HG03521 (cell line): Measurements from ENCODE around the gene GPR26.

ENCODE experiments used
- ATAC-seq: cut with Tn5 transposase; IDR thresholded peaks from one replicate; pipeline ENCODE4 v1.9.1; 2021; ENCODE audit warnings: mild to moderate bottlenecking, moderate library complexity; ENCODE audit not compliant: unreplicated experiment

The GPR26 gene

DNA sequence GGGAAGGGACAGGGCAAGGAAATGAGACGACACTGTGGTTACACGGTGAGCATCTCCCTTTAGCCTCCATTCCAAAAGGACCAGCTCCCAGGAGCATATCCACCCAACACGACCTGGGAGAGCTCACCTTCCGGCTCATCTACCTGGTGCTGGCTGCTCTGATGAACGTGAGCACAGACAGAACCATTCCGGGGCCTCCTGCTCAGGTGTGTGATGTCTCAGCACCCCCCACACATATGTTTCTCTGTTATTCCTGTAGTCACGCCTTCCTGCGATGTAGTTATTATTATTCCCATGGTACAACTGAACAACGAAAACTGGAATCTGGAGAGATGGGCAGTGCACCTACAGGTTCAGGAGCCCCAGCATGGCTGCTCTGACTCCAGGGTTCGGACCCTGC is 20.5 kb upstream of the GPR26 start:
- ATAC-seq: no peak

DNA sequence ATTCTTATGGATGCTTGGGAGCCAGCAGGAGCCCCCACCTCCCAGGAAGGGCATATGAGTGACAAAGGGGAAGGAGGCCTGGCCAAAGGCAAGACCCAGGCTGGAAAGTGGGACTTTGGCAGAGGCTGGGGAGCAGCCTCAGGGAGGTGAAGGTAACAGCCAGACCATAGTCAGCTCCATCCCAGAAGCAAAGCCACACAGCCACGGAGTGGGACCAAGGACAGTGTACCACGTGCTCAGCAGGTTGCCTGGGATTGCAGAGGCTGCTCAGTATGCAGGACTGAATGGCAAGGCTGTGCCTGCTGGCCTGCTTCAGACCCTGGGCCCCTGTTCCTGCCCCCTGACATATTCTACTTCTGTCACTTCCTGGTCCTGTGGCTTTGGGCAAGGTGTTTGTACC is 17.6 kb upstream of the GPR26 start:
- ATAC-seq: no peak

DNA sequence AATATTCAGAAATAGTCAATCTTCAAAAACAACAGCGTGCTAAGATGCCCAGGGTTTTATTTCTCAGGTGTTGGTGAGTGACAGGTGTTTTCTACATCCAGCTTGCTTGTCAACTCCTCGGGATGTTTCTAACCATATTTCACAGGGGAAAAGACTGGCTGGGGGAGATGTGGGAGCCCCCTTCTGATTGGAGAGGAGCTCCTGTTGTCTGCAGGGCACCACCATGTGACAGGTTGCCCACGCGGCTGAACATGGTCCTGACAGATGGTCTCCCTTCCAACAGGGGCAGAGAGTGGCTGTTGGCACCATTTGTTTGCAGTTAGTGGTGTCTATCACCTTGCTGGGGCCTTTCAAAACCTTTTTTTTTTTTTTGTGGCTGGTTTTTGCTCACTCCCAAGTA is 16.5 kb upstream of the GPR26 start:
- ATAC-seq: no peak

DNA sequence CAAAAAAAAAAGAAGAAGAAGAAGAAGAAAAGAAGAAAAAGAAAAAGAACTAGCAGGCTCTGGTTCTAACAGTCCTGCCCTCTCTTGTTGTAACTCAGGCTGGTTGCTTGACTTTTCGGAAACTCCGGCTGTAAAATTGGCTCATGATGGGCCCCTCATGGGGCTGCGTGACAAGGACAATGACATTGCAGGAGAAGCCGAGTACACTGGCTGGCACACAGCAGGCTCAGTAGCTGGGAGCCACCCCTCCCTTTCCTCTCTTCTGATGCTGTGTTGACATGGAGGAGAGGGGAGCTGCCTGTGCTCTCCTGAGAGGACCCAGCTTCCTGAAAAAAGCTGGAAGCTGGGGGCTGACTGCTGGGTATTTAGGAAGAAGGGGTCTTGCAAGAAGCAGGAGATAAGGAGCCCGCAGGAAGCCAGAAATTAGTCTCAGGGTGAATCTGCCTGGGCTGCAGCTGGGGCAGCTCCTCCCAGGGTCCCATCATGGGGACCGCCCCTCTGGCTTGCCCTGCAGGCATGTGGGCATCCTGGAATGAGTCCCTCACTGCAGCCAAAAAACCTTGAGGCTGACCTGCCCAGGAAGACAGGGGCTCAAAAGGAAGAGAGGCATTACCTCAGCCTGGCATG is 14.6 kb upstream of the GPR26 start:
- no peak for ATAC-seq

DNA sequence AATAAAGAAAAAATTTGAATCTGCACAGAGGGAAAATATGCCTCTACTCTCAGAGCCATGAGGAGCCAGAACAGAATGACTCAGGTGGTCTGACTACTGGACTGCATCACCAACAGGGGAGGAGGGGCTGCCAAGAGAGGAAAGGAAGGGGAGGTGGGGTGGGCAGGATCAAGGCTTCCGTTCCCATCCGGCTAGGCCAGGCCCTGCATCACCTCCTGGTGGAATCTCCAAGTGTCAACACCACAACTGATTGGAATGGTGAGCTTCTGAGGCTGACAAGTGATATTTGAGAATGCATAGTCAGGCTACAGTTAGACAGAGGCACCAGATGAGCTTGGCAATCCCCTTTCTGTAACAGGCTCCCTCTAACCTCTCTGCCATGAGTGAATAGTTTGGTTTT is 10.4 kb upstream of the GPR26 start:
- ATAC-seq: no peak

DNA sequence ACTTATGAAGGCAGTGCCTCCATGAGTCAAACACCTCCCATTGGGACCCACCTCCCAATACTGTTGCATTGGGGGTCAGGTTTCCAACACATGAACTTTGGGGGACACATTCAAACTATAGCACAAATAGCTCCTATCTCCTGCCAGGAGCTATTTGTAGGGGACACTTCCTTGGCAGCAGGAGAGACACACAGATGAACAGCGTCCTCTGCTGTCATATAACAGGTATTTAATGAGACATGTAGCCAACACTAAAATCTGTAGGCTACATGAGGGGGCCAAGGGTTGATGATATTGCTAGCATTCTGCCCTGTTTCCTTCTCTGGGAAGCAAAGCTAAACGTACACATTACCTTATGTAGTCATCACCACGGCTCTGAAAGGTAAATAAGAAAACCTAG is 2.6 kb upstream of the GPR26 start:
- no peak for ATAC-seq

DNA sequence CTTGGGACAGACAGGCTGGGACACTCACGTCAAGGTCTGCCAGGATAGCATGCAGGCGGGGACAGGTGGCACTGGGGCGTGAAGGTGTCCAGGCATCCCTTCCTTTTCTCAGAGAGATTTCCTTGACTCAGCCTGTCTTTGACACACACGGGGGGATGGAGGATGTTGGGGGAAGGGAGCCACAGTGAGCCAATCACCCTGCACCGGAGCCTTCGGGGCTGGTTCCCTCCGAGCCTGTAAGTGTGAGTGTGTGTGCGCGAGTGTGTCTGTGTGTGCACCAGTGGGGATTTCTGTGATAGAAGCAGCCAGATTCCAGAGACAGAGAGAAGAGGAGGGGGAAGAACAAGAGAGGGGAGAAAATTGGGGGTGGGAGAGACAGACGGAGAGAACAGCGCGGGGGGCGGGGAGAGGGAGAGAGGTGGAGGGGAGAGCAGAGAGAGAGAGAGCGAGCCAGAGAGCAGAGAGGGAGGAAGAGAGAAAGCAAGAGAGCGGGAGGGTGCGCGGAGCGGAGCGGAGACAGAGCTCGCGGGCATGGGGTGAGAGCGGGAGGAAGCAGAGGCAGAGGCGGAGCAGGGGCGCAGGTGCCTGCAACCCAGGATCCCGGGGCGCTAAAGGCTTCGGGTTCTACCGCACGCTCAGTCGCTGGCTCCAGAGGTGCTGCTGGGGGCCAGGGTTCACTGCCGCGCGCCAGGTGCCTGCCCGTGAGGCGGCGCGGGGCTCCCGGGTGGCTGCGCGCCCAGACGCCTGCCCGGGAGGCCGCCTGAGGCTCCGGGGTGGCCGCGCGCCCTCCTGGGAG is 466 bp upstream of the GPR26 start:
- ATAC-seq: no peak

DNA sequence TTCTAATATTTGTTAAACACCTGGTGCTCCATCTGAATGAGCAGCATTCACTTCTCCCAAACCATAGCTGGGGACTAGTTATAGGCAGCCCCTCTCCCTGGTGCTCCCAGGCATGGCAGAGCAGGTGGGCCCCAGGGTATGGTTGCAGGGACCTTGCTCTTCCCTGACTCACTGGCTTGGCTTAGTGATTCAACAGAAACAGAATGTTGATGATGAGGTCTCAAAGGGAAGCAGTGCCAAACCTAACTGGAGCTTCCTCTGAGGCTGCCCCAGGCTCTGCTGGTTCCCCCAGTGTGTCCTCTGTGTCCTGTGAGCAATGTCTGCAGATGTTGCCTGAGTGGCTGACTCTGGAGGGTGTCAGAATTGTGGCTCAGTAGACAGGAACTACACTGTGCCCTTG is 3.7 kb downstream of the GPR26 start:
- no peak for ATAC-seq

DNA sequence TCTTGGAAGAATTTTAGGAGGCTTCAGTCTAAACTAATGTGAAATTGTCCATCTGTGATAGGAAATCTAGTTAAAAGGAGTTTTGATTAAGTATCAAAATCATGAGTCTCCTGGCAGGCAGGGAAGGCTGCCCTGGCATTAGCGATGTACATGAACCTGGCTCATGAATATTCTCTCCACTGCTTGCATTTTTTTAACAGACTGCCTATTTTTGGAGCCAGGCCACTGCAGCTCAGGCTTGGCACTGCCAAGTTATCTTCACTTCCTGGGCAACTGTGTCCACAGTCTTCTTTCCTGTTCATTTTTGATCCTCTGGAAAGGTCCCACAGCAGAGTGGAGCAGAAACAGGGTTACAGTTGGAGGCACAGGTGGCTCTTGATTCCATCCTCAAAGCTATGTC is 7.0 kb downstream of the GPR26 start:
- ATAC-seq: no peak

DNA sequence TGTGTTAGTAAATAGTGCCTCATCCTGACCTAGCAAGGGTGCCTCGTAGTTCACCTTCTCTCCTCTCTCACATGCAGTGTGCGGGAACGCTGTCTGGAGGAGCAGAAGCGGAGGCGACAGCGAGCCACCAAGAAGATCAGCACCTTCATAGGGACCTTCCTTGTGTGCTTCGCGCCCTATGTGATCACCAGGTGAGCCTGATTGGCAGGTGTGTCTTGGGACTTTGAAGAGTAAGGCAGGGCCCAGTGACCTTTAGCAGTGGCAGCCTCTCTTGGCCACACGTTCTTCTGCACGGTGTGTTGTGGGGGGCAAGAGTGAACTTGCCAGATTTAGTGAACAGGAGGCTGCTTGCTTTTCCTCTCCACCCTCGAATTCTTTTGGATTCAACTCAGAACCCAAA is 8.6 kb downstream of the GPR26 start:
- no peak for ATAC-seq

DNA sequence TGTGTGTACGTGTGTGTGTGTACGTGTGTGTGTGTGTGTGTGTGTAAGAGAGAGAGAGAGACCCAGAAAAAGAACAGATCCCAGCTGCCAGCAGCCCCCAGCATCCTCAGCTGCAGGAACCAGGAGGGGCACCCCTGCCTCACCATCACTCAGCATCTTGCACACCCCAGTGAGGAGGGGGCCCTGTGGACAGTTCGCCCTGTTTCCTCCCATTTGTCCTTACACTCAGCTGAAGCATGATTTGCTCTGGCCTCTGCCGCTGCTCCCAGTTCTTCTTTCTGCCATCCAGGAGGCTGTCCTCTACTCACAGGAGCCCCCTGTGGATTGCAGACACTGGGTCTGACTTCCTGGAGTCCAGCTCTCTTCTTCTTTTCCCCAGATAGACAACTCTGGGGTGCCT is 9.7 kb downstream of the GPR26 start:
- no peak for ATAC-seq

DNA sequence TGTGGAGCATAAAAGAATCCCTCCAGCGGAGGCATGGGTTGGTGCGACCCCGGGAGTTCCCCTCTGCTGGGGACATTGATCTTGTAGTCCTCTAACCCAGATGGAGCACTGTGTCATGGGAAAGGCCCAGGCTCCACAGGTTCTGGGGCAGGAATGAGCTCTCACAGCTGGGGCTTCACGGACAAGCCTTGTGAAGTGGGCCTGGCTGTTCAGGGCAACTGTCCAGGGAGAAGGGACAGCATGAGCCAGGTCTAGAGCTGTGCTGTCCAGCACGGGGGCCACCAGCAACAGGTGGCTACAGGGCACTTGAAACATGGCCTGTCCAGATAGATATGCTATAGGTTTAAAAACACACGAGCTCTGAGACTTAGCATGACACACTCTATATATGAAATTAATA is 11.4 kb downstream of the GPR26 start:
- no peak for ATAC-seq

DNA sequence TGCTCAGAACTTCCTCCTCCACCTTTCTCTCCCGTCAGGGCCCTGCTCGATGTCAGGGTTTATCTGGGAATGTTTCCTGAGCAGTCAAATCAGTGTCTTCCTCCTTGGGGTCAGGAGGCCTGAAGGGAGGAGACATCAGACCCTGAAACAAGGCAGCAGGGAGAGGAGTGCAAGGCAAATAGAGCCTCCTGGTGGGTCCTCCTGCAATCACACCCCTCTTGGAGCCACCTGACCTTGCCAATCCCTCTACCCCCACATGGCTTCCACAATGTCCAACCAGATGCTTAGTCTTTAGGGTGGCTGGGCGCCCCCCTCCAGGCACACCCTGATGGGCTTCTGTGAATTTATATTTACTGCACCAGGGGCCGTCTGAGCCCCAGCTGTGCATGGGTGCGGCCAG is 12.2 kb downstream of the GPR26 start:
- no peak for ATAC-seq

DNA sequence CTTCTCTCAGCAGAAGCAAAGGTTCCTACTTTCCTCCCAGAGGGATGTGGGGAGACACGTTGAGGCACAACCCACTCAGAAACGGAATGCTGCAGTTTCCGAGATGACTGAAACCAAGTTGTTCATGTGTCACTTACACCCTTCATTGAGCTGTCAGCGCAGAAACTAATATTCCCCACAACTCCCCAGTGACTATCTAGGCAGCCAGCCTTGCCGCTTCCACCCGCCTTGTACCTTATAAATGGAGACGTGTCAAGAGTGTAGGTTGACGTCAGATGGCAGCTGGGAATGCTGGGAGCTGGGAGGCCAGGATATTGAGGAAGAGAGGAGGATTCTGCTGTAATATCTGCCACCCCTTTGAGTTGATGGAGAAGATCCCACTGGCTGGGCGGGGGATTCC is 15.1 kb downstream of the GPR26 start:
- no peak for ATAC-seq

DNA sequence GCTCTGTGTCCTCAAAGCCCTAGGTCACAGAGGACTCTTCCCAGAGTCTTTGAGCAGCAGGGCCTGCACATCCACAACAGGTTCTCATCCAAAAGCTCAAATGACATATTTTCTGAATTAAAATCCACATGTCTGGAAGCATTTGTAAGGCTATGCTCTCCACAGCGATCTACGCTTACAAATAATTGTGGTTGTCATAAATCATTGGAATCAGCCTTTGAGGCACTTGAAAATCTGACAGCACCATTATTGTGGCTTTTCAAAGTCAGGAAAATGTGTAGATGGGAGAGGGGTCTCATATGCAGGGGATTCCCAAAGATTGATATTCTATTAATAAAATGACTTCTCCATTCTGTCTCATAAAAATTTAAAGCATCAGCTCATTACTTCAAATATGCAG is 16.3 kb downstream of the GPR26 start:
- no peak for ATAC-seq

DNA sequence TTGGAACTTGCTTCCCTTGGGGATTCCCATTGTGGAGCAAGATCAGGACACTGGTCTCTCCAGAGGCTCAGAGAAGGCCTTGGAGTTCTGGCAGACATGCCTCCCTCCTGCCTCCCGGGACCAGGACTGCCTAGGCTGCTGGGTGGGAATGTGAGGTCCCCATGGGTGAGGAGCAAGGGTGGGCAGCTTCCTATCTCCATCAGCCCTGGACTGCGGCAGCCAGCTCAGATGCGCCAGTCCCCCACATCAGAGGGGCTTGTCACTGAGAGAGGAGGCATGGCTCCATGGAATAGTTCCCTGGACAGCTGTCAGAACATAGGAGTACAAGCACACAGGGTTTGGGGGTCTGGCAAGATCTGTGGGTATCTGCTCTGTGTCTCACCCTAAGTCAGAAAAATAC is 17.3 kb downstream of the GPR26 start:
- no peak for ATAC-seq

DNA sequence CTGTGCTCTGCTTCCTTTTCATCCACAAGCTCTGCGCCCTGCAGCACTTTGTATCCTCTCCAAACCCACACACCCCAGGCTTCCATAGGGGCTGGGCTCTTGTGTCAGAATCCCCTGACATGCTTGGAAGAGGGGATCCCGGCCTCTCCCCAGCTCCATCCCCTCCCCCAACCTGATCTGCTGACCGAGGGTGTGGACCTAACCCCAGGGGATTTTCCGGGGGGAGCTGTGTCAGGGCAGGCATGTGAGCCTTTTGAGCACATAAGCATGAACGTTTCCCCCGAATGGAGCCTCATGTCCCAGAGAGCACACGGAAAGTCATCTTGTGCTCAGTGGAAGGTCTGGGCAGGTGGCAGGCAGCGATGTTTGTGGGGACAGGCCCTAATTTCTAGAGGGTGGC is 17.7 kb downstream of the GPR26 start:
- ATAC-seq: no peak

DNA sequence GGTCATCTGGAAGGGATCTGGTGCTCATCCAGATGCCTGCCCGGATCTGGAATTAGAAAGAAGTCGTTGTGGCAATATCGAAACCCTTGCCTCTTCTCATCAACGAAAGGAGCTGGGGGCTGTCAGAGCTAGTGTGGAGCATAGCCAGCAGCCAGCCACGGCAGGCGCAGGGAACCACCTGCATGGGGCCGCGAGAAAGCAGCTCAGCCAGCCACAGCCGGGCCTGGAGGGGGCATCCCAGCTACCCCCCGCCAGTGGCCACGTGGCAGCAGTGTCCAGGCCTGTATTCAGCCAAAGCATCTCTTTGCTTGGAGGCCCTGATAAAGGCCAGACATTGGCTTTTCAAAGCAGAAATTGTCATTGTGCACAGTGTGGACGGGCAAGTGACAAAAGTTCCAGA is 19.1 kb downstream of the GPR26 start:
- no peak for ATAC-seq

DNA sequence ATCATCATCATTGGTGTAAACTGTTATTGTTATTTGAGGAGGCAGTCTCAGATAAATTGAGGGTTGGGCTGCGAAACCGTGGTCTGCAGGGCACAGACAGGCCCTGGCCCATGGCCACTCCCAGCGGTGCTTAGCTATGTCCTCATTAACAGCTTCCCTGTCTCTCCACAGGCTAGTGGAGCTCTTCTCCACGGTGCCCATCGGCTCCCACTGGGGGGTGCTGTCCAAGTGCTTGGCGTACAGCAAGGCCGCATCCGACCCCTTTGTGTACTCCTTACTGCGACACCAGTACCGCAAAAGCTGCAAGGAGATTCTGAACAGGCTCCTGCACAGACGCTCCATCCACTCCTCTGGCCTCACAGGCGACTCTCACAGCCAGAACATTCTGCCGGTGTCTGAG is 21.6 kb downstream of the GPR26 start:
- no peak for ATAC-seq

DNA sequence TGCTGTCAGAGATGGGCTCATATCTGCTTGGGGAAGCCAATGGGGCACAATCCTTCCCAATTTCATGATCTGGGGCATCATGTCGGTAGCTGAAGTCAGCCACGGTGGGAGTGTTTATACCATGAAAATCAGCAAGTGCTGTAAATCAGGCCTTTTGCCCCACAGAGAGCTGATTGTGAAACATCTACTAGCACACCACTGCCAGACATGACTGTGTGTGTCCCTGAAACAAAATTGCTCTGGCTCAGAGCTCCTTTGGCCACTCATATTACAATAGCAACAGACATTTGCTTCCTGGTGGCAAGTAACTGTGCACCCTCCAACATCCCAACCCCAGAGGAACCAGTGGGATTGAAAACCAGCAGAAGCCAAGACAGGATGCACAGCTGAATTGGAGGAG is 23.7 kb downstream of the GPR26 start:
- no peak for ATAC-seq

DNA sequence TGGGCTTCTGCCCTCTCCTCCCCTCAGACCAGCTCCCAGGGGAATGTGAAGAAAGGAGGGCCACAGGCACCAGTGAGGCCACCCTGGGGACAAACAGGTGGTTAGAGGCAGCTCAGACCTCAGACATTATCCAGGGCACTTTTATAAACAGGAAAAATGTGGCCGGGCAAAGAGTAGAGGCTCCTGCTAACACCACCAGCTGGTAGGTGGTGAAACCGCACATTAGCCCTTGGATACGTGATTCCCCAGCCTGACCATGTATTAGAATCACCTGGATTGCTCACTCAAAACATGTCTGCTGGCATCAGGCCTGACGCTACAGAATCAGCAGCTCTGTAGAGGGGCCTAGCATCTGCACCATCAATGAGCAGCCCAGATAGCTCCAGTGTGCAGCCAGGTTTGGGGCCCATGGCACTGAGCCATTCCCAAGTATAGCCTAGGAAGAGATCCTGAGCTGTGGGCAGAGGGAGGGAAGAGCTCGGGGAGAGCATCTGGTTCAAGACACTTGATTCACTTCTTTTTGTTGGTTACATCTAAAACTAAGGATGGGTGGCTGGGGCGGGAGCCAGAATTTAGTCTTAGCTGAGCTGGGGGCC is 37.1 kb downstream of the GPR26 start:
- no peak for ATAC-seq

DNA sequence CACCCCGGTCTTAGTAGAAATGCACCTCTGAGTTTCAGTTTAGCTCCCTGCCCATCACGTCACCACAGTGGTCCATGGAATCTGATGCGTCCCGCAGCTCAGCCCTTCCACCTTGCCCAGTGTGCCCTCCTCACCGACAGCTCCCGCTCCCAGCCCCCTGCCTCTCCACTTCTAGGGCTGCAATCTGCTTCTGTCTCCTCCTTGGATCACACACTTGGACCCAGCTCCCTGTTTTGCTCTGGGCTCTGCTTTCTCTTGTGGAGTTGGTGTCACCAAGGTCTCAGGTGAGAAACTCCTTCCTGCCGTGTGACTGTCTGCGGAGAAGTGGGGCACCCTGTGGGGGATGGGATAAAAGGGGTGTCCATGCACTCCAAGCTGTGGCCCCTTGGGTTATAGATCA is 37.9 kb downstream of the GPR26 start:
- no peak for ATAC-seq

DNA sequence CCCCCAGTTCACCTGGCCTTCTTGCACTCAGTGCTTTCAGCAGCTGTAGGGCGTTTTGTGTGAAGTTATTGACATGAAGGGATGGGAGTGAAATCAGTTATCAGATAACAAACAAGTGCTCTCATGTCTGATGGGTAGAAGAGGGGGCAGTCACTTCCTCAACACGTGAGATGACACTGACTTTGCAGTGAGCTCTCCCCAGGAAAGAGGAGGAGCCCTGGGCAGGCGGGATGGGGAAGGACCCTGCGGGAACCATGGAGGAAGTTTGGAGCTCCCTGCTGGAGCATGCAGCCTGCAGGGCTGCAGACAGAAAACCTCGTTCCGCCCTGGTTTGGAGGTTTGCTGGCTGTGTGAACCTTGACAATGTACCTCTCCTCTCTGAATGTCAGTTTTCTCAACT is 38.7 kb downstream of the GPR26 start:
- ATAC-seq: no peak
